WTC11 (cell line): ENCODE data around the gene PPP1R37. TPM values are rescaled to one million over a fixed set of nuclear protein-coding genes. Genes with fewer than 3 reads are reported as not detected.

Experiments used
- ATF2 ChIP-seq: sonication (generic); formaldehyde crosslinking; IDR thresholded peaks from 2 replicates; pipeline ENCODE4 v1.8.1; 2022; ENCODE audit warnings: low read depth, missing genetic modification reagents, borderline replicate concordance
- CBFB ChIP-seq: sonication (generic); formaldehyde crosslinking; IDR thresholded peaks from 2 replicates; pipeline ENCODE4 v1.8.1; 2022; ENCODE audit warnings: mild to moderate bottlenecking, low read depth, missing genetic modification reagents
- CDX4 ChIP-seq: fragments of 250-450 bp; sonication (Bioruptor Pico); IDR thresholded peaks from 2 replicates; pipeline ENCODE4 v1.9.0; 2021; ENCODE audit warnings: moderate library complexity, mild to moderate bottlenecking, inconsistent platforms, borderline replicate concordance
- CREB1 ChIP-seq: sonication (generic); formaldehyde crosslinking; IDR thresholded peaks from 2 replicates; pipeline ENCODE4 v1.8.0; 2023; ENCODE audit warnings: mild to moderate bottlenecking, missing genetic modification reagents
- CTCF ChIP-seq: fragments of 200-600 bp; IDR thresholded peaks from 2 replicates; pipeline ENCODE4 v1.8.0; 2022; ENCODE audit warnings: antibody characterized with exemption
- ESRRA ChIP-seq: sonication (generic); formaldehyde crosslinking; IDR thresholded peaks from 2 replicates; pipeline ENCODE4 v1.8.1; 2022; ENCODE audit warnings: mild to moderate bottlenecking, missing genetic modification reagents, borderline replicate concordance
- FOXK1 ChIP-seq: sonication (generic); formaldehyde crosslinking; IDR thresholded peaks from 2 replicates; pipeline ENCODE4 v1.8.0; 2022; ENCODE audit warnings: mild to moderate bottlenecking, moderate library complexity, missing genetic modification reagents
- FOXP1 ChIP-seq: sonication (generic); formaldehyde crosslinking; IDR thresholded peaks from 2 replicates; pipeline ENCODE4 v1.8.0; 2022; ENCODE audit warnings: missing genetic modification reagents, mild to moderate bottlenecking, moderate library complexity, borderline replicate concordance
- MAX ChIP-seq: sonication (generic); formaldehyde crosslinking; IDR thresholded peaks from 2 replicates; pipeline ENCODE4 v1.8.0; 2022; ENCODE audit warnings: mild to moderate bottlenecking, missing genetic modification reagents
- NFATC4 ChIP-seq: fragments of 250-450 bp; sonication (Bioruptor Pico); IDR thresholded peaks from 2 replicates; pipeline ENCODE4 v1.9.0; 2021; ENCODE audit warnings: mild to moderate bottlenecking
- SP1 ChIP-seq: sonication (generic); formaldehyde crosslinking; conservative IDR thresholded peaks from 2 replicates; pipeline ENCODE4 v1.8.1; 2022; ENCODE audit warnings: missing genetic modification reagents
- TEAD1 ChIP-seq: sonication (generic); formaldehyde crosslinking; IDR thresholded peaks from 2 replicates; pipeline ENCODE4 v1.8.0; 2022; ENCODE audit warnings: mild to moderate bottlenecking, missing genetic modification reagents
- USF2 ChIP-seq: sonication (generic); formaldehyde crosslinking; IDR thresholded peaks from 2 replicates; pipeline ENCODE4 v1.8.1; 2023; ENCODE audit warnings: mild to moderate bottlenecking, missing genetic modification reagents, moderate library complexity
- ZBTB21 ChIP-seq: sonication (generic); formaldehyde crosslinking; IDR thresholded peaks from 2 replicates; pipeline ENCODE4 v1.8.1; 2023; ENCODE audit warnings: mild to moderate bottlenecking, missing genetic modification reagents, borderline replicate concordance
- ZNF138 ChIP-seq: sonication (generic); formaldehyde crosslinking; conservative IDR thresholded peaks from 2 replicates; pipeline ENCODE4 v1.8.1; 2022; ENCODE audit warnings: mild to moderate bottlenecking, moderate library complexity, missing genetic modification reagents
- ZNF416 ChIP-seq: fragments of 250-450 bp; sonication (Bioruptor Pico); IDR thresholded peaks from 2 replicates; pipeline ENCODE4 v1.9.0; 2021; ENCODE audit warnings: mild to moderate bottlenecking, inconsistent platforms
- total RNA-seq: library from RNA; stranded (reverse); gene quantifications from 3 replicates; pipeline ENCODE4 v1.2.3, GENCODE V29; 2021
- TF ChIP-seq, protein P1 (sequence below): fragments of 250-450 bp; sonication (Bioruptor Pico); IDR thresholded peaks from 2 replicates; pipeline ENCODE4 v1.9.0; 2021; ENCODE audit warnings: mild to moderate bottlenecking, borderline replicate concordance
- TF ChIP-seq, protein P2 (sequence below): sonication (generic); formaldehyde crosslinking; IDR thresholded peaks from 2 replicates; pipeline ENCODE4 v1.8.1; 2023; ENCODE audit warnings: mild to moderate bottlenecking, missing genetic modification reagents
- TF ChIP-seq, protein P3 (sequence below): sonication (generic); formaldehyde crosslinking; IDR thresholded peaks from 2 replicates; pipeline ENCODE4 v1.8.0; 2022; ENCODE audit warnings: missing genetic modification reagents

Gene PPP1R37
- total RNA-seq, 1 experiment from 2014 or later, result 35.4 TPM

DNA sequence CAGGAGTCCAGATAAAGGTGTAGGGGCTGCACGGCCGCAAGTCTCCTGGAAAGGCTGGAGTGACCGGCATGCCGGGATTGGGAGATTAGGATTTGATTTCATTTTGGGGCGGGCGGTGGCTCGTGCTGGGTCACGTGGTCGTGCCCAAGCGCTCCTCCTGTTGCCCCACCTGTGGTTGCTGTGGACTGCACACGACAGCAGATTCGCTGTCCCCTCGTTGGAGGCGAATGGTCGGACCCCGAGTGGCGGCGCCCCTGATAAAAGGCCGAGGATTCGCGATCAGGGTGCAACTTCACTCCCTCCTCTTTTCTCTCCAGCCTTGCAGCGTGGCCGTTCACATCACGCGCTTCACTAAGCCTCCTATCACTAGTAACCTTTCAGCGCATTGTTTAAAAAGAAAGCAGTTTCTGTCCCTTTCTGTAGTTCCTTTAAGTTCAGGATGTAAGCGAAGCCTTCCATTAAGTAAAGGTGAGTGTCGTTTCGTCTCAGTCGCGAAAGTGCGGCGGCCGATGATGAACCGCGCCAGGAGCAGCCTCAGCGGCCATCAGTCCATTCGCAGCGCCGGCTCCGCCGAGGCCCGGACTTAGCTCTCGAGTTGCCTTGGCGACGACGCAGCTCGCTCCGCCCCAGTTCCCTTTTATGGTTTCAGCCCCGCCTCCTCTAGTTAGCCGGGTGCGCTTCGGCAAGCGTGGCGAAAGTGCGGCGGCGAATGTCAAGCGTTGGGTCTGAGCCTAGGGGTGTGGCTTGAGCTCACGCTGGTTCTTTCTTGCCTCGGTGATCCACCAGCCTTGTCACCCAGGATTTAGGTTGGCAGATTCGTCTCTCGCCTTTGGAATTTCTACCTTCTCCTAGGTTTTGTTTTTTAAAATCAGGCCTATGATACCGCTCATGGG lies 1.7 kb upstream of the PPP1R37 start (continued):
- TF ChIP-seq SP1 (CRISPR knock-in tag) (peak; percentile 99), FOXP1 (peak; percentile 71; the same call in 1 of the 2 replicates), ATF2 (no peak), CBFB (CRISPR knock-in tag) (peak; percentile 61; the same call in 1 of the 2 replicates), CREB1 (0 out of 2 replicates have a peak, but pooled peaks have one; percentile 15), NFATC4 (peak; percentile 51; the same call in 1 of the 2 replicates), CDX4 (CRISPR knock-in tag) (no peak), ZBTB21 (CRISPR knock-in tag) (peak; percentile 76), ZNF416 (no peak), ESRRA (CRISPR knock-in tag) (0 out of 2 replicates have a peak, but pooled peaks have one; percentile 18), USF2 (CRISPR knock-in tag) (peak; percentile 87), FOXK1 (CRISPR knock-in tag) (peak; percentile 60), CTCF (no peak), MAX (peak; percentile 56), ZNF138 (CRISPR knock-in tag) (0 out of 2 replicates have a peak, but pooled peaks have one; percentile 69), TEAD1 (CRISPR knock-in tag) (peak; percentile 36; the same call in 1 of the 2 replicates)
- TF ChIP-seq, protein P1, sequence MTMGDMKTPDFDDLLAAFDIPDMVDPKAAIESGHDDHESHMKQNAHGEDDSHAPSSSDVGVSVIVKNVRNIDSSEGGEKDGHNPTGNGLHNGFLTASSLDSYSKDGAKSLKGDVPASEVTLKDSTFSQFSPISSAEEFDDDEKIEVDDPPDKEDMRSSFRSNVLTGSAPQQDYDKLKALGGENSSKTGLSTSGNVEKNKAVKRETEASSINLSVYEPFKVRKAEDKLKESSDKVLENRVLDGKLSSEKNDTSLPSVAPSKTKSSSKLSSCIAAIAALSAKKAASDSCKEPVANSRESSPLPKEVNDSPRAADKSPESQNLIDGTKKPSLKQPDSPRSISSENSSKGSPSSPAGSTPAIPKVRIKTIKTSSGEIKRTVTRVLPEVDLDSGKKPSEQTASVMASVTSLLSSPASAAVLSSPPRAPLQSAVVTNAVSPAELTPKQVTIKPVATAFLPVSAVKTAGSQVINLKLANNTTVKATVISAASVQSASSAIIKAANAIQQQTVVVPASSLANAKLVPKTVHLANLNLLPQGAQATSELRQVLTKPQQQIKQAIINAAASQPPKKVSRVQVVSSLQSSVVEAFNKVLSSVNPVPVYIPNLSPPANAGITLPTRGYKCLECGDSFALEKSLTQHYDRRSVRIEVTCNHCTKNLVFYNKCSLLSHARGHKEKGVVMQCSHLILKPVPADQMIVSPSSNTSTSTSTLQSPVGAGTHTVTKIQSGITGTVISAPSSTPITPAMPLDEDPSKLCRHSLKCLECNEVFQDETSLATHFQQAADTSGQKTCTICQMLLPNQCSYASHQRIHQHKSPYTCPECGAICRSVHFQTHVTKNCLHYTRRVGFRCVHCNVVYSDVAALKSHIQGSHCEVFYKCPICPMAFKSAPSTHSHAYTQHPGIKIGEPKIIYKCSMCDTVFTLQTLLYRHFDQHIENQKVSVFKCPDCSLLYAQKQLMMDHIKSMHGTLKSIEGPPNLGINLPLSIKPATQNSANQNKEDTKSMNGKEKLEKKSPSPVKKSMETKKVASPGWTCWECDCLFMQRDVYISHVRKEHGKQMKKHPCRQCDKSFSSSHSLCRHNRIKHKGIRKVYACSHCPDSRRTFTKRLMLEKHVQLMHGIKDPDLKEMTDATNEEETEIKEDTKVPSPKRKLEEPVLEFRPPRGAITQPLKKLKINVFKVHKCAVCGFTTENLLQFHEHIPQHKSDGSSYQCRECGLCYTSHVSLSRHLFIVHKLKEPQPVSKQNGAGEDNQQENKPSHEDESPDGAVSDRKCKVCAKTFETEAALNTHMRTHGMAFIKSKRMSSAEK (CRISPR knock-in tag), result no peak
- TF ChIP-seq, protein P2, sequence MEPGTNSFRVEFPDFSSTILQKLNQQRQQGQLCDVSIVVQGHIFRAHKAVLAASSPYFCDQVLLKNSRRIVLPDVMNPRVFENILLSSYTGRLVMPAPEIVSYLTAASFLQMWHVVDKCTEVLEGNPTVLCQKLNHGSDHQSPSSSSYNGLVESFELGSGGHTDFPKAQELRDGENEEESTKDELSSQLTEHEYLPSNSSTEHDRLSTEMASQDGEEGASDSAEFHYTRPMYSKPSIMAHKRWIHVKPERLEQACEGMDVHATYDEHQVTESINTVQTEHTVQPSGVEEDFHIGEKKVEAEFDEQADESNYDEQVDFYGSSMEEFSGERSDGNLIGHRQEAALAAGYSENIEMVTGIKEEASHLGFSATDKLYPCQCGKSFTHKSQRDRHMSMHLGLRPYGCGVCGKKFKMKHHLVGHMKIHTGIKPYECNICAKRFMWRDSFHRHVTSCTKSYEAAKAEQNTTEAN (CRISPR knock-in tag), result 0 out of 2 replicates have a peak, but pooled peaks have one; percentile 20
- TF ChIP-seq, protein P3, sequence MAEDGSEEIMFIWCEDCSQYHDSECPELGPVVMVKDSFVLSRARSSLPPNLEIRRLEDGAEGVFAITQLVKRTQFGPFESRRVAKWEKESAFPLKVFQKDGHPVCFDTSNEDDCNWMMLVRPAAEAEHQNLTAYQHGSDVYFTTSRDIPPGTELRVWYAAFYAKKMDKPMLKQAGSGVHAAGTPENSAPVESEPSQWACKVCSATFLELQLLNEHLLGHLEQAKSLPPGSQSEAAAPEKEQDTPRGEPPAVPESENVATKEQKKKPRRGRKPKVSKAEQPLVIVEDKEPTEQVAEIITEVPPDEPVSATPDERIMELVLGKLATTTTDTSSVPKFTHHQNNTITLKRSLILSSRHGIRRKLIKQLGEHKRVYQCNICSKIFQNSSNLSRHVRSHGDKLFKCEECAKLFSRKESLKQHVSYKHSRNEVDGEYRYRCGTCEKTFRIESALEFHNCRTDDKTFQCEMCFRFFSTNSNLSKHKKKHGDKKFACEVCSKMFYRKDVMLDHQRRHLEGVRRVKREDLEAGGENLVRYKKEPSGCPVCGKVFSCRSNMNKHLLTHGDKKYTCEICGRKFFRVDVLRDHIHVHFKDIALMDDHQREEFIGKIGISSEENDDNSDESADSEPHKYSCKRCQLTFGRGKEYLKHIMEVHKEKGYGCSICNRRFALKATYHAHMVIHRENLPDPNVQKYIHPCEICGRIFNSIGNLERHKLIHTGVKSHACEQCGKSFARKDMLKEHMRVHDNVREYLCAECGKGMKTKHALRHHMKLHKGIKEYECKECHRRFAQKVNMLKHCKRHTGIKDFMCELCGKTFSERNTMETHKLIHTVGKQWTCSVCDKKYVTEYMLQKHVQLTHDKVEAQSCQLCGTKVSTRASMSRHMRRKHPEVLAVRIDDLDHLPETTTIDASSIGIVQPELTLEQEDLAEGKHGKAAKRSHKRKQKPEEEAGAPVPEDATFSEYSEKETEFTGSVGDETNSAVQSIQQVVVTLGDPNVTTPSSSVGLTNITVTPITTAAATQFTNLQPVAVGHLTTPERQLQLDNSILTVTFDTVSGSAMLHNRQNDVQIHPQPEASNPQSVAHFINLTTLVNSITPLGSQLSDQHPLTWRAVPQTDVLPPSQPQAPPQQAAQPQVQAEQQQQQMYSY (CRISPR knock-in tag), result peak; percentile 91
